ENCODE data around the gene SMPD2.

- no peak for TF ChIP-seq CTCF (IDR thresholded peaks at IDR 0.05)
- TF ChIP-seq POLR2A (IDR thresholded peaks at IDR 0.05), result no peak
Measured at GRCh38 chr6:109434456-109434855, 6.1 kb upstream of the SMPD2 start.

All from Peyer's patch (tissue), 4 donors.